ENCODE results near the gene TMC7.
"Not testable (repeated sequence)": the region's sequence is repeated elsewhere in the genome, so short reads cannot be mapped to it uniquely, and the experiment has no call there.

TMC7 gene

DNA sequence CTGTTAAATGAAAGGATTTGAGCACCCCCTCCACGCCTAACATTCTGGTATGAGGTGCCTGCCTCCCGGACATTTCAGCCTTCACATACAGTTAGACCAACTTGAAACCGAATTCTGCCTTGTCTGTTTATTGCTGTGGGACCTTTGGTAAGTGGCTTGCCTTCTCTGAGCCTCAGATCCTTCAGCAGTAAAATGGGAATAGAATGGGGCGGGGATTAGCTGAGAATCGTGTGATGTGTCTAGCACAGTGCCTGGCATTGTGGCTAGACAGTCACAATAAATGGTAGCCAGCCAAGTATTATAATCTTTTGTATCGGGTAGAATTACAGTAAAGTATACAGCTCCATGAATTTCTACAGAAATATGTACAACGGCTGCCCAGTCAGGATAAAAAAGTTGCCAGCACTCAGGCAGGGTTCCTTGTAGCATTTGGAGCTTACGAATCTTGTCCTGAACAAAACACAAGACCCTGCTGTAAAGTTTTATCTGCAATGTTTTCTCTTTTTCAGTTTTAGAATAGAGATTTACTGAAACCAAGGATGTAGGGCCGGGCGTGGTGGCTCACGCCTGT lies 786 bp downstream of the TMC7 start:
- DNase-seq (ENCODE audit: low spot score): no peak

DNA sequence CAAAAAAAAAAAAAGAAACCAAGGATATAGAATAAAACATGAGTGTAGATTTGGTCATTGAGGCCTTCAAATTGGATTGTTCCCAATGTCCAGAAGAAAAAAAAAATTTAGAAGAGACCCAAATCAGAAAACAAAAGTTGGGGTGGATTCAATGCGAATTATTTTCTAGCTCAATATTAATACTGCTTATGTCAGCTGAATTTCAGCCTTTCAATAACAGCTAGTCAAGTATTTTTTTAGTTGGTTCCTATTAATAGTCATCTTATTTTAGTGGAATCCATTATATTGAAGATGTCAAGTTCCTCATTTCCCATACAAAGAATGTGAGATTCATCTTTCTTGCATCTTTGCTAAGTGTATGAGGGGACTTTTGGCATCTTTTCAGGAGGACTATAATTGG lies 1.5 kb downstream of the TMC7 start:
- not testable (repeated sequence) for DNase-seq (ENCODE audit: low spot score)

DNA sequence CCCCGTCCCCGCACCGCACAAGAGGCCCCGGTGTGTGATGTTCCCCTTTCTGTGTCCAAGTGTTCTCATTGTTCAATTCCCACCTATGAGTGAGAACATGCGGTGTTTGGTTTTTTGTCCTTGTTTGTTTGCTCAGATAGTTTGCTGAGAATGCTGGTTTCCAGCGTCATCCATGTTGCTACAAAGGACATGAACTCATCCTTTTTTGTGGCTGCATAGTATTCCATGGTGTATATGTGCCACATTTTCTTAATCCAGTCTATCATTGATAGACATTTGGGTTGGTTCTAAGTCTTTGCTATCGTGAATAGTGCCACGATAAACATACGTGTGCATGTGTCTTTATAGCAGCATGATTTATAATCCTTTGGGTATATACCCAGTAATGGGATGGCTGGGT lies 8.0 kb downstream of the TMC7 start:
- not testable (repeated sequence) for DNase-seq (ENCODE audit: low spot score)

DNA sequence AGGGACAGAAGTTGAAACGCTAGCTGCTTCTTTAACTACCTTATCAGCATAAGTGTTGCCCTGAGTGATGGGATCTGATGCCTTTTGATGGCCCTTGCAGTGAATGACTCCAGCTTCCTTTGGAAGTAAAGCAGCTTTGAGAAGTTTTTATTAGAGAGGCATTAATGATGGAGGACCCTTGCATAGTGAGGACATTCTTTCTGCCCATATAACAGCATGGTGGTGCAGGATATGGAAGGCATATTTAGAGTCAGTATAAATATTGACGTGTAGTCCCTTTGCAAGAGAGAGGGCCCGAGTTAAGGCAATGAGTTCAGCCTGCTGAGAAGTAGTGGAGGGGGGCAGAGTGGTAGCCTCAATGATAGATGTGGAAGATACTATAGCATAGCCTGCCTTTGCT lies 9.8 kb downstream of the TMC7 start:
- not testable (repeated sequence) for DNase-seq (ENCODE audit: low spot score)

DNA sequence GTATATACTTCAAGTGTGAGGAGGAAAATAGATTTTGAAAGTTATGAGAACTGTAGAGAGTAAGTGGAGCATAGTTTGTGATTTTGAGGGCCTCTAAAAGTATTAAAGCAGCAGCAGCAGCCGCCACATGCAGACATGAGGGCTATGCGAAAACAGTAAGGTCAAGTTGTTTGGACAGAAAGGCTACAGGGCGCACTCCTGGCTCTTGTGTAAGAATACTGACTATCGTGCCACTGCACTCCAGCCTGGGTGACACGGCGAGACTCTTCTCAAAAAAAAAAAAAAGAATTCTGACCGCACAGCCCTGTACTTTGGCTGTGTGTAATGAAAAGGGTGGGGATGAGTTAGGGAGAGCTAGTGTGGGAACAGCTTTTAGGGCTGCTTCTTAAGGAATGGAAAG lies 10.4 kb downstream of the TMC7 start:
- DNase-seq (ENCODE audit: low spot score): not testable (repeated sequence)

DNA sequence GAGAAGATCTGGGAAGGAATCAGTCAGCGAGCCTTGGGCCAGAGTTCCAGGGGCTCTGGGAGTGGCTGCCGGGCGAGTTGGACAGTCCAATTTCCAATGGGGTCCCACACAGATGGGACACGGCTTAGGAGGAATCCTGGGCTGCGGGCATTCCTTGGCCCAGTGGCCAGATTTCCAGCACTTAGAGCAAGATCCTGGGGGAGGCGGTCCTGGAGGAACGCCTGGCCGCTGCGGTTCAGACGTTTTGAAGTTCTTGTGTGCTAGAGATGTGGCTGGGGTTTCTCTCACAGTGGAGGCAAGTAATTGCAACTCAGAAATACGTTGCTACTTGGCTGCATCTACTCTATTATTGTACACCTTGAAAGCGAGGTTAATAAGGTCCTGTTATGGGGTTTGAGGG lies 11.7 kb downstream of the TMC7 start:
- DNase-seq (ENCODE audit: low spot score): not testable (repeated sequence)

DNA sequence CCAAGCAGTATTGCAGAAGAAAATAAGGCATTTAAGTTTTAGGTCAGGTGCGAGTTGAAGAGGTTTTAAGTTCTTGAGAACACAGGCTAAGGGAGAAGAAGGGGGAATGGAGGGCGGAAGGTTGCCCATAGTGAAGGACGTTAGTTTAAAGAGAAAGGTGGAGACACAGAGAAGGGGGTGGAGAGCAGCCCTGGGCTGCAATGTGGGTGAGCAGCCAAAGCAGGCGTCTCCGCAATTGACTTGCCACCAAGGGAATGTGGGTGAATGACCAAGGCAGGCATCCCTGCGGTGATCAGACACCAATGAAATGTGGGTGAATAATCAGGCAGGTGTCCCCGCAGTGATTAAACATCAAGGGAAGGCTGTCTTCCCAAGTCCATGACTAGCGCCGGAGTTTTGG lies 12.8 kb downstream of the TMC7 start:
- not testable (repeated sequence) for DNase-seq (ENCODE audit: low spot score)

DNA sequence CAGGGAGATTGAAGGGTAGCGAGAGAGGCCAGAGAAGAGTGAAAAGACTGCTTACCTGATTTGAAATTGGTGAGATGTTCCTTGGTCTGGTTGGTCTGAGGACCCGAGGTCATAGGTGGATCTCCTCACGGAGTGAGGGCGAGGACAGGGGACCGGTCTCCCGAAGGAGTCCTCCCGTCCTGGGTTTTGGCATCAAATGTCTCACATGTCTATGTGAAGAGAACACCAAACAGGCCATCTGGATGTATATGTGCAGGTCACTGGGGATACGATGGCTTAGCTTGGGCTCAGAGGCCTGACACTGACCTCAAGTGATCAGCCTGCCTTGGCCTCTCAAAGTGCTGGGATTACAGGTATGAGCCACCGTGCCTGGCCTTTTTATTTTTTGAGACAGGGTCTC lies 13.3 kb downstream of the TMC7 start:
- not testable (repeated sequence) for DNase-seq (ENCODE audit: low spot score)

DNA sequence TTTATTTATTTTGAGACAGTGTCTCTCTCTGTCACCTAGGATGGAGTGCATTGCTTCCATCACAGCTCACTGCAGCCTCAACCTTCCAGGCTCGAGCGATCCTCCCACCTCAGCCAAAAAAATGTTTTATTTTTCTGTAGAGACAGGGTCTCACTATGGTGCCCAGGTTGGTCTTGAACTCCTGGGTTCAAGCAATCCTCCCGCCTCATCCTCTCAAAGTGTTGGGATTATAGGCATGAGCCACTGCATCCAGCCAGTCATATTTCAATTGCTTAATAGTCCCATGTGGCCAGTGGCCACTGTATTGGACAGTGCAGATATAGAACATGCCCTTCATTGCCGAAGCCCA lies 15.3 kb downstream of the TMC7 start:
- DNase-seq (ENCODE audit: low spot score): no peak

DNA sequence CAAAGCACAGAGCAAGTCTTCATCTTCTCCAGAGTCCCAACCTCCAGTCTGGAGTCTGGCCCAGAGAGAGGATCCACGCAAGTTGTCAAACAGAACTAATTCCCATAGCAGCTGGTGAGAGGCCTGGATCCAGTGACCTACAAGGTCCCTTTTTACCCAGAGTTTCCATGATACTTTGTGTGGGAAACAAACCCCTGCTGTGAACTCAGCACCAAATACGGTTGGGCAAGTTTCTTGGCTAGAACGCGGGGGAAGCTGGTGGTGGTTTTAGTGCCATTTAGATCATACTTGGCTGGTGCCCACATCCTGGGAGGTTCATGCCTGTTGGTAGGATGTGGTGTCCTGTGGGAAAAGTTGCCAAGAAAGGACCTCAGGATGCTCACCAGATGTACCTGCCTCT lies 18.1 kb downstream of the TMC7 start:
- no peak for DNase-seq (ENCODE audit: low spot score)

DNA sequence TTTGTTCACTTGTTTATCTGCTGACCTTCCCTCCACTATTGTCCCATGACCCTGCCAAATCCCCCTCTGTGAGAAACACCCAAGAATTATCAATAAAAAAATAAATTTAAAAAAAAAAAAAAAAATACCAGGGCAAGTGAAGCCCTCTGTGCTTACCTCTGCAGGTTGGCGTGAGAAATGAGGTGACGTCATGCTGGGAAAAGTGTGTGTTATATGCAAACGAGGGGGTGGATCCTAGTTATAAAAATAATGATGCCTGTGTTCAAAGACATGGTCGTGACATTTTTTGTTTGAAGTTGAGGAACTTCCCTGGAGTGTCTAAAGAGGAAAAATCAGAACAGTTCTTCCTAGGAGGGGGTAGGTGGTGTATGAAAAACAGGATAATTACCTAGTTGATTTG lies 20.2 kb downstream of the TMC7 start:
- DNase-seq (ENCODE audit: low spot score): no peak

DNA sequence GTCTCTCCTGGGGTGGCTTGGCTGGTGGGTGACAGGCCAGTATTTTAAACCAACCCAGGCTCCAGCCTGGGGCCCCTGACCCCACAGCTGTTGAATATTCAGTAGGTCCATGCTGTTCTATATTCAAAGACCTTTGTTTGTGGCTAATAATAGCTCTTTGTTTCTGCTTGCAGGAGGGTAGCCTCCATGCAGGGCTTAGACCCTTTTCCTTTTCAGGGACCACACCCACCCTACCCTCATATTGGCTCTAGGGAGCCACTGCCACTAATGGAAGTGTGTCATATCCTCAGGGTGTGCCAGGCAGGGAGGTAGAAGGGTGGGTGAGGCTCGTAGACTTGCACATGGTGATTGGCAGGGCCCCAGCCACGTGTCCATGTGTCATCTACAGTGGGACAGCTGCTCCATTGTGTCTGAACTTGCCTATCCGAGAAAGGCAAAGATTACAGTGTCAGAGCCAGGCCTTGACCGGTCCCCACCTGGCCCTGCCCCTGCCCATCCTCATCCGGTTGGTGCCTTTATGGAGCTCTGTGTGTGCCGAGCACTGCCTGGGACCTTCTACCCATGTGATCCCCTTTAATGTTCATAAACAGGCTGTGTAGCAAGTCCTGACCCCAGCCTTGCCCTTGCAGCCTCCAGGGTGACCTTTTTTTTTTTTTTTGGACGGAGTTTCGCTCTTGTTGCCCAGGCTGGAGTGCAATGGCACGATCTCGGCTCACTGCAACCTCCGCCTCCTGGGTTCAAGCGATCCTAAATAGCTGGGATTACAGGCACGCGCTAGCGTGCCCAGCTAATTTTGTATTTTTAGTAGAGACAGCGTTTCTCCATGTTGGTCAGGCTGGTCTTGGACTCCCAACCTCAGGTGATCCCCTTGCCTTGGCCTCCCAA lies 22.1 kb downstream of the TMC7 start:
- no peak for DNase-seq (ENCODE audit: low spot score)

DNA sequence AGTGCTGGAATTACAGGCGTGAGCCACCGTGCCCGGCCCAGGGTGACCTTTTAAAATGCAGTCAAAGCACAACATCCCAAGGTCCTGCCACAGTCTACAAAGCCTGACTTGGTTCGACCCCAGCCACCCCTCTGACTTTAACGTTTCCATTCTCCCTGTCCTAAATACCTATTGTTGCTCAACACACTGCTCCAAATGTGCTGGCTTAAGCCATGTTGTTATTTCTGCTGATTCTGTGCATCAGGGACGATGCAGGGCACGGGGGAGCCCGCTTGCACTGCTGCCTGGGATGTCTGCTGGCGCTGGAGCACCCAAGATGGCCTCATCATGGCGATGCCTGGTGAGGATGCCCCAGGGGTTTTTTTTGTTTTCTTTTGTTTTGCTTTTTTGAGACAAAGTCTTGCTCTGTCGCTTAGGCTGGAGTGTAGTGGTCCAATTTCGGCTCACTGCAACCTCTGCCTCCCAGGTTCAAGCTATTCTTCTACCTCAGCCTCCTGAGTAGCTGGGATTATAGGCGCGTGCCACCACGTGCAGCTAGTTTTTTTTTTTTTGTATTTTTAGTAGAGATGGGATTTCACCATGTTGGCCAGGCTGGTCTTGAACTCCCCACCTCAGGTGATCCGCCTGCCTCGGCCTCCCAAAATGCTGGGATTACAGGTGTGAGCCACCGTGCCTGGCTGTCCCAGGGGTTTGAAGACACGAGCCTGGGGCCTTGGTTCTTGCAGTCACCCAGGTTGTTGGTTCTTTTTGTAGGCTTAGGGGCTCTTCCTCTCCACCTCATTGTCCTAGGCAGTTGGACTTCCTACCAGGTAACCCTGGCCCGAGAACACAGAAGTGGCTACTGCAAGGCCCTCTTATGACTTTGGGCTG lies 22.9 kb downstream of the TMC7 start:
- DNase-seq (ENCODE audit: low spot score): no peak

DNA sequence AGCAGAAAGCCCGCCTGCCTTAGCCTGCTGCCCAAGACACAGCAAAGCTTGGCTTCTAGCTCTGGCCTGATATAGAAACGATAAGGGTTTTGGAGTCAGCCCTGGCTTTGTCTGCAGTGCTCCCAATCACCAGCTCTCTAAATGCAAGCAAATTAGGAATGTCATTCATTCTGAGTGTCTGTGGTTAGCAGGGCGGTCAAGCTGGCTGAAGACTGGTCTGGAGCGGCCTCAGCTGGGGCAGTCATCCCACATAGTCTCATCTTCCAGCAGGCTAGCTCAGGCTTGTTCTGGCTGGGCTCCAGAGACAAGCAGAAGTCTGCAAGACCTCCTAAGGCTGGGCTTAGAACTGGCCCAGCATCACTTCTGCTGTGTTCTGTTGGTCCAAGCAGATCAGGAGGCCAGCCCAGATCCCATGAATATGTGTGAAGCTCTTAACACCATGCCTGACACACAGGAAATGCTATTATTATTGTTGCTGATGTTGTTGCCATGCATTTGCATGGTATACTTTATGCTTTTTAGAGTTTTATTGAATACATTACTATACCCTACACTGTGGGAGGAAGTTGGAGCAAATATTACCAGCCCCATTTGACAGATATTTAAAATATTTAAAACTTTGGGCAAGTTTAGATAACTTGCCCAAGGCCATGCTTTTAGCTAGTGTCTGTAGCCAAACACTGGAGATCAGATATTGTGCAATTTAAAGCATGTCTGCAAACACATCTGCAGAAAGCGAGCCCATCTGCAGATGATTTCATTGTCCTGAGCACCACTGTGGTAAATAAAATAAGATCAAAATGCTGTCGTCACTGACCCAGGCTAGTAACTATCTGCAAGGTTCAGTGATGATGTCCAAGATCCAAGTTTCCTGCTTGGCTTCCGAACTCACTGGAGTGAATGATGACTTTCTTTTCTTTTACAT lies 24.8 kb downstream of the TMC7 start:
- DNase-seq (ENCODE audit: low spot score): no peak

DNA sequence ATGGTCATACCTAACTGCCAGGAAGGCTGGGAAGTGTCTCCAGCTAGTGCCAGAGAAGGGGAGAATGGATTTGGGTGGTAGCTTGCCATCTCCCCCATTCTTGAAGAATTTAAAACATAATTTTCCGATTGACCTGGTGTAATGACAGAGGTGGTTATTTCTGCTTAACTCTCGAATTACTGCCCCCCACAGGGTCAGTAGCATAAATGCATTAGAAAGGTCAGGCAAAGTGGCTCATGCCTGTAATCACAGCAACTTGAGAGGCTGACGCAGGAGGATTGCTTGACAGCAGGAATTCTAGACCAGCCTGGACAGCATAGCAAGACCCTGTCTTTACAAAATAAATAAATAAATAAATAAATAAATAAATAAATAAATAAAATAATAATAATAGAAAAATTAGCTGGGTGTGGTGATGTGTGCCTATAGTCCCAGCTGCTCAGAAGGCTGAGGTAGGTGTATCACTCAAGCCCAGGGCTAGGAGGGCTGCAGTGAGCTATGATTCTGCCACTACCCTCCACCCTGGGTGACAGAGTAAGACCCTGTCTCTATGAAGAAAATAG lies 27.5 kb downstream of the TMC7 start:
- DNase-seq (ENCODE audit: low spot score): no peak

DNA sequence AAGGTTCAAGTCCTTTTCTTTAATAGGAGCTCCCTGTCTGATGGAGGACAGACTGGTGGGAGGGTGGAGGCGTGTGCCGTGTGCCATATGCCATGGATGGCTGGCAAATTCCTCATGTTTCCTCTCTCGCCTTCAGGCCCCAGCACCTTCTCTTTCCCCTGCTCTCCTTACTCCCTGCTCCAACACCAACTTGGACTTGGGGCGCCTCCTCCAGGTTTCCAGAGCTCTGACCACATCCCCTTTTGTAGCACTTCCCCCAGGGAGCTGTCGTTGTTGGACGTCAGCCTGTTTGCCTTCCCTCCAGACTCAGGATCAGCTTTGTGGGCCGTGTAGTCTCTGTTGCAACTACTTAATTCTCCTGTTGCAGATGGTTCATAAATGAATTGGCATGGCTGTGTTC lies 30.7 kb downstream of the TMC7 start:
- no peak for DNase-seq (ENCODE audit: low spot score)

DNA sequence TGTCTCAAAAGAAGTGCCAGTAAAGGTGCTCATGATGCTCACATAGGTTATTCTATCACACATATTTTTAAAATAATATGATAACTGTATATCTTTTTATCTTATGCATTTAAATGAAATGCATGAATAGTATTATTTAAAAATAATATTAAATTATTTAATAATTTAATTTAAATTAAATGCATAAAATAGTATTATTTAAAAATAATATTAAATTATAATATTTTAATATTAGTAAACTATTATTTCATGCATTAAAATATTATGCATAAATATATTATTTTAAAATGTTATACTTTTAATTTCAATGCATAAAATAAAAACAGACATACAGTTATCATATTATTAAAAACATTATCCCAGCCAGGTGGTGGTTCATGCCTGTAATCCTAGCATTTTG lies 33.4 kb downstream of the TMC7 start:
- DNase-seq (ENCODE audit: low spot score): no peak

DNA sequence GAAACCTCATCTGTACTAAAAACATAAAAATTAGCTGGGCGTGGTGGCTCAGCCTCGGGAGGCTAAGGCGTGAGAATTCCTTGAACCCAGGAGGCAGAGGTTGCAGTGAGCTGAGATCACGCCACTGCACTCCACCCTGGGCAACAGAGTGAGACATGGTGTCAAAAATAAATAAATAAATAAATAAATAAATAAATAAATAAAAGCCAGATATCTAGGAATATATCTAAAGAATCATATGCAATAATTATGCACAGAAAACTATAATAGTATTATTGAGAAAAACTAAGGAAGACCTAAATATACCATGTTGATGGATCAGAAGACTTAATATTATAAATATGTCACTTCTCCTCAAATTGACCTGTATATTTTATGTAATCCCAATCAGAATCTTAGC lies 37.0 kb downstream of the TMC7 start:
- DNase-seq (ENCODE audit: low spot score): no peak

DNA sequence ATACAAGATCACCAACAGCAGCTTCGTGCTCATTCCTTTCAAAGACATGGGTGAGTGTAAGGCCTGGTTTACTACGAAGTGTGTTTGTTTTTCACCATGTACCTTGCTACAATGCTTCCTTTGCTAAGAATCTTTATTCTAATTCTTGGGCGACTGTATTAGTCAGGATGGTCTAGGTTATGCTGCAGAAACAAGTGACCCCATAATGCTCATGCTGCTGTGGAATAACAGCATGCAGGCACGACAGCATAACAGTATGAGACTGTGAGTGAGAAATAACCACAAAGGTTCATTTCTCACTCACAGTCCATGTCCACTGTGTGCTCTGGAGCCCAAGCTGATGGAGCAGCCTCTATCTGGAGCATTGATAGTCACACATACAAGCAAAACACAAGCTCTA lies 38.0 kb downstream of the TMC7 start:
- DNase-seq (ENCODE audit: low spot score): no peak

DNA sequence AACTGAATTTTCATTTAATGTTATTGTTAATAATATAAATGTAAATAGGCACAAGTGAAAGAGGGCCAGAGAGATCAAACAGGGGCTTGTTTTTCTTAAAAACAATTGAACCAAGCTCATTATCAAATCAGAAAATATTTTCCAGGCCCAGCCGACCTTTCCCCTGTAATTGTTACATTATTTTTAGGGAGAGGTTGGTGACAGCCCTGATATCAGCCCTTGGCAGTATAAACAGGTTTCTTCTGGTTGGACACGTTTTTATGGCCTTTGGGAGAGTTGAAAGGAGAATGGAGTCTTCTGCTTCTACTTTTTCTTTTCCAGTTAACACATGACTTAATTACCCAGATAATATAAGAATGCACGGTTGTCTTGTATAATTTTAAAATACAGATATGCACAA lies 43.7 kb downstream of the TMC7 start:
- no peak for DNase-seq (ENCODE audit: low spot score)

DNA sequence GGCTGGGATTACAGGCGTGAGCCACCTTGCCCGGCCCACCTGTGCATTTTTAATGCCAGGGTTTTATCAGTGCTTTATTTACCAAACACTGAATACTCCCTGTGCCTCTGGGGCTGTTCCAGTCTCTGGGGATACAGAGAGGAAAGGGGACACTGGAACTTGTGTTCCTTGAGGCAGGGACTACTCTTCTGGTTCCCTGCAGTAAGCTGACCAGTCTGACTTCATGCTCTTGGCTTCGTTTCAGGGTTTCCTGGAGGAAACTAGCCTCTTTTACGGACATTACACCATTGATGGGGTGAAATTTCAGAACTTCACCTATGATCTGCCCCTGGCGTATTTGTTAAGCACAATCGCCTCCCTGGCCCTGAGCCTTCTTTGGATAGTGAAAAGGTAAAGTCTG lies 46.2 kb downstream of the TMC7 start:
- no peak for DNase-seq (ENCODE audit: low spot score)

DNA sequence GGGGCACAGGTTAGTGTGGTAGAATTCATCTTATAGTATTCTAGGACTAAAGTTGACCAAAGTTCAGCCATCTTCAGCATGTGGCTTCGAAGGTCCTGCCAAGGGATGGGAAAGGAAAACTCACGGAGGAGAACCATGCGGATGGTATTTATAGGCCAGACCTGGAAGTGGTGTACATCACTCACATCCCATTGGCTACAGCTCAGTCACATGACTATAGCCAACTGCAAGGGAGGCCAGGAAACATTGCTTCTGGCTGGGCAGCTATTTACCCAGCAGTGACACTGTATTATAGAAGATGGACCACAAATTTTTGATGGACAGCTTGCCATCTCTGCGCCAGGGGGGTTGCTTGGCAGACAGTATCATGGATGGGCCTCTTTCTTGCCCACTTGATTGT lies 48.0 kb downstream of the TMC7 start:
- DNase-seq (ENCODE audit: low spot score): no peak
